GM23338 (cell line): ENCODE results near the gene DPH1. TPM values are rescaled to one million over a fixed set of nuclear protein-coding genes. Genes with fewer than 3 reads are reported as not detected.

Source experiments
- ATAC-seq: fragments of 200-7000 bp; cut with Tn5 transposase; 3 replicates; pipeline ENCODE4 v1.9.1; 2020
- DNase-seq: peaks from one replicate; pipeline ENCODE4 v3.0.0-alpha.2; 2015; ENCODE audit warnings: low spot score
- H2AFZ ChIP-seq: fragments of 200-600 bp; sonication (generic); 2 replicates; pipeline ENCODE4 v1.8.0; 2016; ENCODE audit warnings: antibody characterized with exemption, mild to moderate bottlenecking, moderate library complexity
- H3F3A ChIP-seq: fragments of 200-600 bp; sonication (generic); replicated peaks from 2 replicates; pipeline ENCODE4 v1.8.0; 2017; ENCODE audit warnings: antibody characterized with exemption, mixed run types, low read depth
- H3K27ac ChIP-seq: fragments of 200-600 bp; sonication (generic); 2 replicates; pipeline ENCODE4 v1.6.1; 2016; ENCODE audit warnings: low read depth
- H3K27me3 ChIP-seq: fragments of 200-600 bp; sonication (generic); 2 replicates; pipeline ENCODE4 v1.8.0; 2016; ENCODE audit warnings: mild to moderate bottlenecking, mixed run types, moderate library complexity; ENCODE audit not compliant: insufficient read depth
- H3K36me3 ChIP-seq: fragments of 200-600 bp; sonication (generic); 2 replicates; pipeline ENCODE4 v1.8.0; 2016; ENCODE audit warnings: mild to moderate bottlenecking; ENCODE audit not compliant: insufficient read depth
- H3K4me1 ChIP-seq: fragments of 200-600 bp; sonication (generic); 2 replicates; pipeline ENCODE4 v1.8.0; 2016; ENCODE audit warnings: mild to moderate bottlenecking, moderate library complexity; ENCODE audit not compliant: insufficient read depth
- H3K4me2 ChIP-seq: fragments of 200-600 bp; sonication (generic); 2 replicates; pipeline ENCODE4 v1.7.1; 2017; ENCODE audit warnings: mixed run types
- H3K4me3 ChIP-seq: fragments of 200-600 bp; sonication (generic); 2 replicates; pipeline ENCODE4 v1.6.1; 2016; ENCODE audit warnings: mixed run types
- H3K79me2 ChIP-seq: fragments of 200-600 bp; sonication (generic); replicated peaks from 2 replicates; pipeline ENCODE4 v1.8.0; 2017; ENCODE audit warnings: mild to moderate bottlenecking; ENCODE audit not compliant: insufficient read depth
- H3K9me2 ChIP-seq: fragments of 200-600 bp; sonication (generic); 2 replicates; pipeline ENCODE4 v1.8.0; 2017; ENCODE audit not compliant: insufficient read depth
- H4K20me1 ChIP-seq: fragments of 200-600 bp; sonication (generic); replicated peaks from 2 replicates; pipeline ENCODE4 v1.8.0; 2017; ENCODE audit warnings: mild to moderate bottlenecking; ENCODE audit not compliant: insufficient read depth
- H3K27ac Mint-ChIP-seq: 2 replicates; pipeline ENCODE4 v1.8.0; 2020; ENCODE audit warnings: inconsistent platforms, mild to moderate bottlenecking, moderate library complexity, mixed read lengths
- H3K27me3 Mint-ChIP-seq: 3 replicates; pipeline ENCODE4 v1.8.0; 2022; ENCODE audit warnings: low read depth, mild to moderate bottlenecking, moderate library complexity, mixed read lengths, inconsistent platforms; ENCODE audit not compliant: insufficient read depth, poor library complexity
- H3K36me3 Mint-ChIP-seq: 3 replicates; pipeline ENCODE4 v1.8.0; 2021; ENCODE audit warnings: low read depth, mild to moderate bottlenecking, inconsistent platforms, moderate library complexity, mixed read lengths
- H3K4me1 Mint-ChIP-seq: 3 replicates; pipeline ENCODE4 v1.8.0; 2020; ENCODE audit warnings: mild to moderate bottlenecking, inconsistent platforms, mixed read lengths
- H3K4me3 Mint-ChIP-seq: 3 replicates; pipeline ENCODE4 v1.8.0; 2021; ENCODE audit warnings: moderate library complexity, mild to moderate bottlenecking, inconsistent platforms, mixed read lengths
- H3K9me3 Mint-ChIP-seq: 3 replicates; pipeline ENCODE4 v1.8.0; 2020; ENCODE audit warnings: moderate library complexity, mild to moderate bottlenecking, inconsistent platforms, mixed read lengths
- POLR2AphosphoS5 ChIP-seq: IDR thresholded peaks from 2 replicates; pipeline ENCODE4 v1.6.1; 2016; ENCODE audit warnings: antibody characterized with exemption, low read depth
- ZNF462 ChIP-seq: fragments of 250-450 bp; sonication (Bioruptor Pico); IDR thresholded peaks from 2 replicates; pipeline ENCODE4 v1.5.0; 2020; ENCODE audit warnings: mild to moderate bottlenecking, moderate library complexity
- polyA plus RNA-seq: library from polyadenylated mRNA; unstranded; fragments of >200 nt; fragmentation: Nextera tagmentation; extraction: Ambion mirVana; gene quantifications from 2 replicates; pipeline ENCODE4 v1.2.1, GENCODE V29; 2016
- total RNA-seq: library from RNA; depleted of rRNA; stranded (reverse); fragments of >200 nt; shearing (Covaris generic); gene quantifications from 2 replicates; pipeline ENCODE4 v1.2.3, GENCODE V29; 2014
- TF ChIP-seq, protein P1 (sequence below): IDR thresholded peaks from one replicate; pipeline ENCODE4 v1.6.1; 2018; ENCODE audit warnings: antibody characterized with exemption; ENCODE audit not compliant: unreplicated experiment

Gene DPH1
- total and polyA plus RNA-seq, 2 experiments from 2014 or later: 11.8 to 28.2 TPM

GRCh38 chr17:2085648-2085949 is 55.6 kb downstream of the DPH1 start (continued):
- TF ChIP-seq ZNF462 (CRISPR knock-in tag): no peak
- TF ChIP-seq POLR2AphosphoS5: no peak

DNA sequence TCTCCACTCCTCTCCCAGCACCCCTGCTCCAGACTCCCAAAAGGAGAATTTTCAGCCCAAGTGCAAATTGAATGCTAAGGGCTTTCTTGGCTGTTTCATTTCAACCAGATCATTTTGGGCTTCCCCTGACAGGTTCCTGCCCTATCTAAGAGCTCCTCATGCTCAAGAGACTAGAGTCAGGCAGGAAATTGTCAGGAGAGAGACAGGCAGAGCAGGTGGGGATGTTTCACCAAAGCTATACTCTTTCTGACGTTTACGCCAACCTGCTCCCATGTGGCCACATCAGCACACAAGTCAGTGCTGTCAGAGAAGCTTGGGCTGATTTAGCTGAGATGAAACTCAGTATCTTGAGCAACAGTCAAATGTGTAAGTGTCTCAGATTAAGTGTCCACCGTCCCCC is 56.4 kb downstream of the DPH1 start:
- Mint-ChIP-seq H3K4me1 (peaks cover 38% of the 10 kb centered on the region), H3K4me3 (no peak overlapping the region)
- H2AFZ ChIP-seq: no peak overlapping the region

More for the DNA sequence above, 56.4 kb downstream of the DPH1 start:
- no peak for ATAC-seq
- Histone ChIP-seq H3F3A (no peaks in the 10 kb centered on the region), H3K79me2 (no peaks in the 10 kb centered on the region), H3K4me3 (no peak overlapping the region), H3K27me3 (no peaks in the 10 kb centered on the region), H3K4me1 (peaks cover 17% of the 10 kb centered on the region), H3K4me2 (no peak overlapping the region), H3K9me2 (no peaks in the 10 kb centered on the region), H4K20me1 (no peaks in the 10 kb centered on the region), H3K36me3 (no peaks in the 10 kb centered on the region), H3K27ac (no peak overlapping the region)
- peaks cover 2% of the 10 kb centered on the region for H3K27me3 Mint-ChIP-seq
- TF ChIP-seq, protein P1, sequence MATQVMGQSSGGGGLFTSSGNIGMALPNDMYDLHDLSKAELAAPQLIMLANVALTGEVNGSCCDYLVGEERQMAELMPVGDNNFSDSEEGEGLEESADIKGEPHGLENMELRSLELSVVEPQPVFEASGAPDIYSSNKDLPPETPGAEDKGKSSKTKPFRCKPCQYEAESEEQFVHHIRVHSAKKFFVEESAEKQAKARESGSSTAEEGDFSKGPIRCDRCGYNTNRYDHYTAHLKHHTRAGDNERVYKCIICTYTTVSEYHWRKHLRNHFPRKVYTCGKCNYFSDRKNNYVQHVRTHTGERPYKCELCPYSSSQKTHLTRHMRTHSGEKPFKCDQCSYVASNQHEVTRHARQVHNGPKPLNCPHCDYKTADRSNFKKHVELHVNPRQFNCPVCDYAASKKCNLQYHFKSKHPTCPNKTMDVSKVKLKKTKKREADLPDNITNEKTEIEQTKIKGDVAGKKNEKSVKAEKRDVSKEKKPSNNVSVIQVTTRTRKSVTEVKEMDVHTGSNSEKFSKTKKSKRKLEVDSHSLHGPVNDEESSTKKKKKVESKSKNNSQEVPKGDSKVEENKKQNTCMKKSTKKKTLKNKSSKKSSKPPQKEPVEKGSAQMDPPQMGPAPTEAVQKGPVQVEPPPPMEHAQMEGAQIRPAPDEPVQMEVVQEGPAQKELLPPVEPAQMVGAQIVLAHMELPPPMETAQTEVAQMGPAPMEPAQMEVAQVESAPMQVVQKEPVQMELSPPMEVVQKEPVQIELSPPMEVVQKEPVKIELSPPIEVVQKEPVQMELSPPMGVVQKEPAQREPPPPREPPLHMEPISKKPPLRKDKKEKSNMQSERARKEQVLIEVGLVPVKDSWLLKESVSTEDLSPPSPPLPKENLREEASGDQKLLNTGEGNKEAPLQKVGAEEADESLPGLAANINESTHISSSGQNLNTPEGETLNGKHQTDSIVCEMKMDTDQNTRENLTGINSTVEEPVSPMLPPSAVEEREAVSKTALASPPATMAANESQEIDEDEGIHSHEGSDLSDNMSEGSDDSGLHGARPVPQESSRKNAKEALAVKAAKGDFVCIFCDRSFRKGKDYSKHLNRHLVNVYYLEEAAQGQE: no peak
- no peak for DNase-seq
- no peaks in the 10 kb centered on the region for H3K9me3 Mint-ChIP-seq
- H3K27ac Mint-ChIP-seq: no peak overlapping the region
- no peaks in the 10 kb centered on the region; the same call in 1 of the 3 replicates for H3K36me3 Mint-ChIP-seq
